Endothelial cell of umbilical vein (primary cell): Measurements from ENCODE around the gene NME7. TPM values are rescaled to one million over a fixed set of nuclear protein-coding genes. Genes with fewer than 3 reads are reported as not detected.

Experiments
- BruUV-seq: library from RNA; stranded (reverse); fragments of 400-500 nt; replicated peaks from 2 replicates; lab custom pipeline; 2021; lab: Mats Ljungman, UMichigan
- CTCF ChIA-PET: fragments of 300-600, 350-600 bp; sonication (Branson Sonifier 250); formaldehyde crosslinking; loops from one replicate; lab custom pipeline; 2021; ENCODE audit warnings: antibody characterized with exemption, inconsistent platforms; lab: Charles Lee
- POLR2A ChIA-PET: fragments of 300-600, 350-600 bp; sonication (Branson Sonifier 250); formaldehyde crosslinking; loops from one replicate; lab custom pipeline; 2021; ENCODE audit warnings: antibody characterized with exemption, inconsistent platforms; lab: Charles Lee
- DNase-seq: peaks from one replicate; pipeline ENCODE4 v3.0.0-alpha.2; 2011; ENCODE audit warnings: low read depth, low spot score
- FAIRE-seq: peaks from 2 replicates; lab custom pipeline; 2011; peaks lifted over from hg19 to GRCh38; lab: Jason Lieb, UNC
- H2AFZ ChIP-seq: 2 replicates; pipeline ENCODE4 v1.6.0; 2012; ENCODE audit warnings: low read depth, low read length, control low read depth, inconsistent platforms
- H3K27ac ChIP-seq: 2 replicates; pipeline ENCODE4 v1.5.1; 2011; ENCODE audit warnings: low read depth, mild to moderate bottlenecking, control low read depth, low read length, moderate library complexity; ENCODE audit not compliant: insufficient read depth
- H3K27me3 ChIP-seq, 2 experiments: 2 replicates each; pipeline versions ENCODE4 v1.6.0 to v1.6.1; 2011; ENCODE audit warnings: low read length in 2 of 2, mixed read lengths in 1 of 2; ENCODE audit not compliant: control insufficient read depth in 2 of 2, insufficient read depth in 2 of 2
- H3K36me3 ChIP-seq, 2 experiments: 2 replicates in 1 of 2; 3 replicates in 1 of 2; pipeline ENCODE4 v1.5.1; 2011; ENCODE audit warnings: low read length in 2 of 2, mild to moderate bottlenecking in 1 of 2, moderate library complexity in 1 of 2; ENCODE audit not compliant: control insufficient read depth in 2 of 2, insufficient read depth in 2 of 2; ENCODE audit errors: extremely low read depth in 1 of 2
- H3K4me1 ChIP-seq: 3 replicates; pipeline ENCODE4 v1.5.1; 2011; ENCODE audit warnings: mild to moderate bottlenecking, low read length; ENCODE audit not compliant: control insufficient read depth, insufficient read depth; ENCODE audit errors: extremely low read depth
- H3K4me2 ChIP-seq: 2 replicates; pipeline ENCODE4 v1.6.1; 2011; ENCODE audit warnings: low read length, control low read depth, mixed read lengths; ENCODE audit not compliant: insufficient read depth
- H3K4me3 ChIP-seq, 3 experiments: fragments of 200-600 bp in 1 of 3; sonication (generic), shearing (Covaris generic) in 1 of 3; replicated peaks in 1 of 3; 2 replicates each; pipeline ENCODE4 v1.5.1; 2011 to 2016; ENCODE audit warnings: control low read depth in 3 of 3, low read length in 3 of 3, mild to moderate bottlenecking in 2 of 3, inconsistent platforms in 1 of 3, low read depth in 1 of 3, moderate library complexity in 1 of 3; ENCODE audit not compliant: insufficient read depth in 1 of 3
- H3K79me2 ChIP-seq: 2 replicates; pipeline ENCODE4 v1.6.0; 2012; ENCODE audit warnings: low read length, inconsistent platforms; ENCODE audit not compliant: control insufficient read depth, insufficient read depth
- H3K9ac ChIP-seq: replicated peaks from 2 replicates; pipeline ENCODE3; 2011; ENCODE audit warnings: low read length, control low read depth; ENCODE audit not compliant: insufficient read depth; ENCODE audit errors: extremely low read depth
- H3K9me1 ChIP-seq: replicated peaks from 3 replicates; pipeline ENCODE4 v1.6.0; 2011; ENCODE audit warnings: mild to moderate bottlenecking, low read length; ENCODE audit not compliant: control insufficient read depth, insufficient read depth; ENCODE audit errors: extremely low read depth
- H3K9me3 ChIP-seq: replicated peaks from 2 replicates; pipeline ENCODE4 v1.5.1; 2012; ENCODE audit warnings: low read length, inconsistent platforms; ENCODE audit not compliant: control insufficient read depth, insufficient read depth
- H4K20me1 ChIP-seq: replicated peaks from 2 replicates; pipeline ENCODE3; 2011; ENCODE audit warnings: mild to moderate bottlenecking, low read length; ENCODE audit not compliant: control insufficient read depth, insufficient read depth; ENCODE audit errors: extremely low read depth
- GATA2 ChIP-seq: IDR thresholded peaks from 2 replicates; pipeline ENCODE4 v1.7.0; 2011; ENCODE audit warnings: low read depth, mild to moderate bottlenecking, moderate library complexity, mixed read lengths, low read length; ENCODE audit not compliant: insufficient read length, insufficient read depth
- JUN ChIP-seq: IDR thresholded peaks from 2 replicates; pipeline ENCODE4 v1.6.1; 2011; ENCODE audit warnings: borderline replicate concordance, low read depth; ENCODE audit not compliant: insufficient read length, insufficient read depth
- MYC ChIP-seq: IDR thresholded peaks from one replicate; pipeline ENCODE4 v1.6.1; 2011; ENCODE audit warnings: mild to moderate bottlenecking, low read depth, low read length
- POLR2A ChIP-seq: IDR thresholded peaks from 2 replicates; pipeline ENCODE4 v1.6.1; 2012; ENCODE audit warnings: low read depth, mild to moderate bottlenecking, control low read depth, low read length
- POLR2AphosphoS5 ChIP-seq: IDR thresholded peaks from 2 replicates; pipeline ENCODE4 v1.6.1; 2012; ENCODE audit warnings: low read depth, mild to moderate bottlenecking, control low read depth, low read length, moderate library complexity; ENCODE audit not compliant: insufficient read depth
- dilution Hi-C: fragments of 300-500 bp; cut with MboI; formaldehyde crosslinking; loops from one replicate; pipeline ENCODE4 v1.15.0; 2019; ENCODE audit warnings: low sequenced_read_pairs; ENCODE audit not compliant: extremely low pct_ligation_motif_present
- intact Hi-C: fragments of 100-400 bp; cut with micrococcal nuclease; formaldehyde crosslinking; loops from one replicate; pipeline ENCODE4 v1.10.0; 2022
- polyA plus RNA-seq, 4 experiments: library from polyadenylated mRNA; depleted of rRNA in 3 of 4; stranded (reverse) in 3 of 4; unstranded in 1 of 4; fragments of >200 nt; gene quantifications; 2 replicates each; pipeline versions ENCODE4 v1.2.1 to v1.2.3, GENCODE V29; 2011 to 2012; ENCODE audit warnings: missing spikeins in 1 of 4
- total RNA-seq: library from RNA; stranded (reverse); gene quantifications from 2 replicates; pipeline ENCODE4 v1.2.3, GENCODE V29; 2021
- TF ChIP-seq, protein P1 (sequence below): IDR thresholded peaks from 2 replicates; pipeline ENCODE4 v1.6.1; 2011; ENCODE audit not compliant: insufficient read depth, insufficient read length

NME7 gene
- total and polyA plus RNA-seq, 2 donors (not counting 3 experiments of a cell fraction or from before 2014, with no cell fraction given) = 16.5 to 25.3 TPM

DNA sequence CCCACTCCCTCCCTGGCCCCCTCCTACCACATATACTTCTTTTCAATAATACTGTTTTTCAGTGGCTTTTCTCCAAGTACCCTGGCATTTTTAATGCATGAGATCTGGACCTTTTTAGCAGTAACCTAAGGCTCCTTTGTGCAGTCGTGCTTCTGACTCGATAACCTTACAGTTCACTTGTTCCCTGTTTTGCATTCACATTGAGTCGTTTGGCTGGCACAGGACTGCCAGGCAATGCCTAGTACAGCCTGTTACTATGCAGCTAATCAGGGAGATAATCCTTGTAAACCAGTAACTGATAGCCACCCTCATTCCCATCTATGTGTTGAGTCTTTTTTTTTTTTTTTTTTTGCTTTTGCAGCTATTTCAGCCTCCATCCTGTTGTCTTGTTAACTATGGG lies 257.4 kb downstream of the NME7 start:
- Histone ChIP-seq H3K36me3 (no peaks in the 10 kb centered on the region), H3K4me2 (peak overlapping the region; percentile 96), H3K9me3 (no peaks in the 10 kb centered on the region), H3K9me1 (no peaks in the 10 kb centered on the region), H3K27ac (peak overlapping the region; percentile 89), H4K20me1 (no peaks in the 10 kb centered on the region), H3K9ac (peak overlapping the region; percentile 42), H3K4me3 (peak overlapping the region in 1 of 3 experiments; percentile 37), H3K79me2 (peaks cover 61% of the 10 kb centered on the region), H2AFZ (peak overlapping the region; percentile 5), H3K4me1 (peaks cover 68% of the 10 kb centered on the region), H3K27me3 (no peaks in the 10 kb centered on the region)
- CTCF ChIA-PET = interaction anchor here (1.3 to 5.6 kb wide), 6 partner anchors 10 to 507 kb away, joined by 3 to 41 read pairs (median 8); no protein-coding TSS in a partner anchor
- POLR2A ChIA-PET = no interaction called here
- dilution Hi-C loops = no loop called here
- TF ChIP-seq GATA2 (no peak), JUN (no peak), POLR2AphosphoS5 (no peak), POLR2A (no peak)
- TF ChIP-seq, protein P1, sequence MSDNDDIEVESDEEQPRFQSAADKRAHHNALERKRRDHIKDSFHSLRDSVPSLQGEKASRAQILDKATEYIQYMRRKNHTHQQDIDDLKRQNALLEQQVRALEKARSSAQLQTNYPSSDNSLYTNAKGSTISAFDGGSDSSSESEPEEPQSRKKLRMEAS = no peak
- BruUV-seq = no TSS peak
- DNase-seq = peak; percentile 24
- FAIRE-seq = peak; percentile 33
- intact Hi-C loops = loop anchor here (10.0 kb wide), 2 partner anchors 685 to 885 kb away; partner anchors contain the start of genes METTL18 and SFT2D2

DNA sequence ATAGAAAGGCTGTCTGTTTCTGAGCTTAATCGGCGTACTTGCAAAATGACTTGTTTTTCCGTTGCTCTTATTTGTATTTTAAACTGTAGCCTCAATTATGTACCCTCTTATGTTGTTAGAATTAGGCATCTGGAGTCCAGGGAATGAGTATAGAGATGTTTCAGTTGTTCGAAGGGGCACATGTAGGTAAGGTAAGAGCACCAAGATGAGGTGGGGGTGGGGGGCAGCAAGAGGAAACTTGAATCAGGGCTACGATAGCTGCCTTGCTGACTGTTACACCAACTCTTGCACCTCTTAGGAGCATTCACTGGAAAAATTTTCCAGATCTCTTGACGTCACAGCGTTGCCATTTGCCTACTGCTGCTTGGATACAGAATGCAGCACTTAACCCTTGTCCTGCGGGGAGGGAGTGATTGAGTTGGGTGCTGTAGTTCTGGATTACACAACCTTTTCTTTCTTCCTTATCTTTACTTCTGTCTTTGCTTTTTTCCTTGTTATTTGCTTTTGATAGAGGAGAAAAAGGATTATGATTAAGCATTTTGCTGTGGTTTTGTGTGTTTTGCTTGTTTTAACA lies 257.9 kb downstream of the NME7 start:
- H3K27me3 ChIP-seq = no peaks in the 10 kb centered on the region
- peak overlapping the region in 1 of 3 experiments; percentile 37 for H3K4me3 ChIP-seq
- peak overlapping the region; percentile 42 for H3K9ac ChIP-seq
- H3K4me1 ChIP-seq = peaks cover 68% of the 10 kb centered on the region
- CTCF ChIA-PET = interaction anchor here (0.7 to 5.6 kb wide), 7 partner anchors 11 to 506 kb away, joined by 3 to 41 read pairs (median 6); no protein-coding TSS in a partner anchor
- no peak for TF ChIP-seq MYC
- peak; percentile 6 for TF ChIP-seq GATA2
- peak overlapping the region; percentile 89 for H3K27ac ChIP-seq
- DNase-seq (peak; percentile 68), FAIRE-seq (peak; percentile 59)
- POLR2A ChIA-PET = no interaction called here
- H3K9me1 ChIP-seq = no peaks in the 10 kb centered on the region
- dilution Hi-C loops = no loop called here
- no peaks in the 10 kb centered on the region for H3K9me3 ChIP-seq
- intact Hi-C loops = loop anchor here (1.0 to 10.0 kb wide), 6 partner anchors 218 to 885 kb away; partner anchors contain the start of genes BLZF1, METTL18, SCYL3 and SFT2D2
- peak overlapping the region; percentile 5 for H2AFZ ChIP-seq
- BruUV-seq = no TSS peak
- no peaks in the 10 kb centered on the region for H3K36me3 ChIP-seq
- H3K79me2 ChIP-seq = peaks cover 61% of the 10 kb centered on the region
- H3K4me2 ChIP-seq = peak overlapping the region; percentile 96
- no peaks in the 10 kb centered on the region for H4K20me1 ChIP-seq
